Breast epithelium (tissue), 3 donors: Measurements from ENCODE around the gene SLC5A7. TPM values are rescaled to one million over a fixed set of nuclear protein-coding genes. Genes with fewer than 3 reads are reported as not detected.

Experiments used
- total RNA-seq, 3 donors: library from RNA; depleted of rRNA; stranded (reverse); fragments of >200 nt; gene quantifications; one replicate each; pipeline ENCODE4 v1.1.0, GENCODE V29; 2016

The SLC5A7 gene
- total RNA-seq, 3 donors from 2014 or later: under 0.01 TPM; not detected in 2

Other genes starting within 250 kb of the SLC5A7 start
- gene RGPD4, start 159.6 kb upstream of the SLC5A7 start, total RNA-seq: not detected